ENCODE data around the gene TRNT1.

The TRNT1 gene

GRCh38 chr3:3107858-3108257 is 18.9 kb upstream of the TRNT1 start:
- TF ChIP-seq YY1 (IDR thresholded peaks at IDR 0.05; ENCODE audit: low read depth) (no peak), CEBPB (IDR thresholded peaks at IDR 0.05) (no peak), EGR1 (IDR thresholded peaks at IDR 0.05) (no peak), FOXM1 (IDR thresholded peaks at IDR 0.05; ENCODE audit: borderline replicate concordance, low read depth) (no peak), RAD21 (IDR thresholded peaks at IDR 0.05; ENCODE audit: low read depth) (no peak), CREB1 (IDR thresholded peaks at IDR 0.05; ENCODE audit: low read depth) (no peak), TAF1 (IDR thresholded peaks at IDR 0.05; ENCODE audit: low read depth) (no peak), NFIC (IDR thresholded peaks at IDR 0.05) (no peak), EP300 (IDR thresholded peaks at IDR 0.05; ENCODE audit: borderline replicate concordance) (no peak), TEAD4 (IDR thresholded peaks at IDR 0.05) (no peak), TCF12 (IDR thresholded peaks at IDR 0.05; ENCODE audit: low read depth) (no peak), ZBTB7A (IDR thresholded peaks at IDR 0.05; ENCODE audit: low read depth) (no peak)
- TF ChIP-seq, protein P1, sequence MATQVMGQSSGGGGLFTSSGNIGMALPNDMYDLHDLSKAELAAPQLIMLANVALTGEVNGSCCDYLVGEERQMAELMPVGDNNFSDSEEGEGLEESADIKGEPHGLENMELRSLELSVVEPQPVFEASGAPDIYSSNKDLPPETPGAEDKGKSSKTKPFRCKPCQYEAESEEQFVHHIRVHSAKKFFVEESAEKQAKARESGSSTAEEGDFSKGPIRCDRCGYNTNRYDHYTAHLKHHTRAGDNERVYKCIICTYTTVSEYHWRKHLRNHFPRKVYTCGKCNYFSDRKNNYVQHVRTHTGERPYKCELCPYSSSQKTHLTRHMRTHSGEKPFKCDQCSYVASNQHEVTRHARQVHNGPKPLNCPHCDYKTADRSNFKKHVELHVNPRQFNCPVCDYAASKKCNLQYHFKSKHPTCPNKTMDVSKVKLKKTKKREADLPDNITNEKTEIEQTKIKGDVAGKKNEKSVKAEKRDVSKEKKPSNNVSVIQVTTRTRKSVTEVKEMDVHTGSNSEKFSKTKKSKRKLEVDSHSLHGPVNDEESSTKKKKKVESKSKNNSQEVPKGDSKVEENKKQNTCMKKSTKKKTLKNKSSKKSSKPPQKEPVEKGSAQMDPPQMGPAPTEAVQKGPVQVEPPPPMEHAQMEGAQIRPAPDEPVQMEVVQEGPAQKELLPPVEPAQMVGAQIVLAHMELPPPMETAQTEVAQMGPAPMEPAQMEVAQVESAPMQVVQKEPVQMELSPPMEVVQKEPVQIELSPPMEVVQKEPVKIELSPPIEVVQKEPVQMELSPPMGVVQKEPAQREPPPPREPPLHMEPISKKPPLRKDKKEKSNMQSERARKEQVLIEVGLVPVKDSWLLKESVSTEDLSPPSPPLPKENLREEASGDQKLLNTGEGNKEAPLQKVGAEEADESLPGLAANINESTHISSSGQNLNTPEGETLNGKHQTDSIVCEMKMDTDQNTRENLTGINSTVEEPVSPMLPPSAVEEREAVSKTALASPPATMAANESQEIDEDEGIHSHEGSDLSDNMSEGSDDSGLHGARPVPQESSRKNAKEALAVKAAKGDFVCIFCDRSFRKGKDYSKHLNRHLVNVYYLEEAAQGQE (IDR thresholded peaks at IDR 0.05; ENCODE audit: low read depth): no peak
- TF ChIP-seq, protein P2, sequence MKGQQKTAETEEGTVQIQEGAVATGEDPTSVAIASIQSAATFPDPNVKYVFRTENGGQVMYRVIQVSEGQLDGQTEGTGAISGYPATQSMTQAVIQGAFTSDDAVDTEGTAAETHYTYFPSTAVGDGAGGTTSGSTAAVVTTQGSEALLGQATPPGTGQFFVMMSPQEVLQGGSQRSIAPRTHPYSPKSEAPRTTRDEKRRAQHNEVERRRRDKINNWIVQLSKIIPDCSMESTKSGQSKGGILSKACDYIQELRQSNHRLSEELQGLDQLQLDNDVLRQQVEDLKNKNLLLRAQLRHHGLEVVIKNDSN (IDR thresholded peaks at IDR 0.05): no peak
- TF ChIP-seq, protein P3, sequence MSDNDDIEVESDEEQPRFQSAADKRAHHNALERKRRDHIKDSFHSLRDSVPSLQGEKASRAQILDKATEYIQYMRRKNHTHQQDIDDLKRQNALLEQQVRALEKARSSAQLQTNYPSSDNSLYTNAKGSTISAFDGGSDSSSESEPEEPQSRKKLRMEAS (IDR thresholded peaks at IDR 0.05): no peak

DNA sequence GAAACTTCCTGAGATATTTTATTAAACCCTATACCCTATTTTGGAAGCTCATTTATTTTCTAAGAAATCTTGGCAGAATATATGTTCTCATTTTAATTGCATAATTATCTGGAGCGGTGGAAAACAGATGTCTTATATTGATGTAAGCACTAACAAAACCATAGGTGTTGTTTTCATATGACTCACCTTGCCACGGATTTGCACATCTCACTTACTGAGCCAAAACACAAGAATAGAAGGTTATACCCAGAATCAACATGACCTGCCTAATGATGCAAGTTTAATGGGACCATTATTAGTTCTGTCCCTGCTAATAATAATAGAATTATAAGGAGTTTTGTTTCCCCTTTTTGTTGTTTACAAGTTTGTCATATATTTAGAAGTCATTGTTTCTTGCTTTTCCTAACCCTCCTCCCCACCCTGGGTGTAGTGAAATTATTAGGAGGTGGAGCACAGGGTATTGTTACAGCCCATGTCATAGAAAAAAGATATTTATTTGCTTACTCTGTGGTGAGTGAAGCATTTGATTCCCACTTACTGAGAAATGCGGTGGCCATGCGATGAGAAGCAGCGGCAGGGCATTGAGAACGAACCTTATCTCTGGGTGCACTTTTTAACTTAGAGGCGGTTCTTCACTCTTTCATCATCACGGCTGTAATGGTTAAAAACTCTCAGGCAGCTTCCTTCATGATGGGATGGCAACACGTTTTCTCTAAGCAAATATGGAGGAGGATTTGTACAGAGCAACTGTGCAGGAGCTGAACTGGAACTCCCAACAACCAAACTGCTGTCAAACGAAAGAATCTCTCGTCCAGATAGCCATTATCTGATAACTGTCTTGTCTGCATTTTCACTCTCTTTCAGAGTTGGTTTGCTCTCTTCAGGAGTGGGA is 17.1 kb upstream of the TRNT1 start:
- TF ChIP-seq, protein P3 (IDR thresholded peaks at IDR 0.05): no peak
- TF ChIP-seq NFIC (IDR thresholded peaks at IDR 0.05): no peak
- no peak for TF ChIP-seq RAD21 (IDR thresholded peaks at IDR 0.05; ENCODE audit: low read depth)
- no peak for TF ChIP-seq TAF1 (IDR thresholded peaks at IDR 0.05; ENCODE audit: low read depth)
- no peak for TF ChIP-seq TEAD4 (IDR thresholded peaks at IDR 0.05)
- TF ChIP-seq TCF12 (IDR thresholded peaks at IDR 0.05; ENCODE audit: low read depth): no peak
- TF ChIP-seq, protein P2 (IDR thresholded peaks at IDR 0.05): no peak
- TF ChIP-seq YY1 (IDR thresholded peaks at IDR 0.05; ENCODE audit: low read depth): no peak
- TF ChIP-seq CEBPB (IDR thresholded peaks at IDR 0.05): no peak
- TF ChIP-seq, protein P1 (IDR thresholded peaks at IDR 0.05; ENCODE audit: low read depth): no peak
- no peak for TF ChIP-seq EP300 (IDR thresholded peaks at IDR 0.05; ENCODE audit: borderline replicate concordance)
- TF ChIP-seq ZBTB7A (IDR thresholded peaks at IDR 0.05; ENCODE audit: low read depth): no peak
- TF ChIP-seq CREB1 (IDR thresholded peaks at IDR 0.05; ENCODE audit: low read depth): no peak
- no peak for TF ChIP-seq EGR1 (IDR thresholded peaks at IDR 0.05)
- TF ChIP-seq FOXM1 (IDR thresholded peaks at IDR 0.05; ENCODE audit: borderline replicate concordance, low read depth): no peak

- TF ChIP-seq, protein P1 (IDR thresholded peaks at IDR 0.05; ENCODE audit: low read depth): no peak
- TF ChIP-seq EP300 (IDR thresholded peaks at IDR 0.05; ENCODE audit: borderline replicate concordance) (no peak), TCF12 (IDR thresholded peaks at IDR 0.05; ENCODE audit: low read depth) (no peak), YY1 (IDR thresholded peaks at IDR 0.05; ENCODE audit: low read depth) (no peak), TEAD4 (IDR thresholded peaks at IDR 0.05) (no peak), EGR1 (IDR thresholded peaks at IDR 0.05) (no peak), FOXM1 (IDR thresholded peaks at IDR 0.05; ENCODE audit: borderline replicate concordance, low read depth) (no peak)
- TF ChIP-seq, protein P2 (IDR thresholded peaks at IDR 0.05): no peak
Measured at GRCh38 chr3:3110299-3110630, 16.5 kb upstream of the TRNT1 start, which contains the start of gene IL5RA. Gene IL5RA (minus strand): TSS chr3:3110374. CDS start chr3:3104984, 5,390 bp downstream.

All from Ishikawa (cell line).